Small intestine (tissue), 7 donors: ENCODE data around the gene SCYGR8. TPM values are rescaled to one million over a fixed set of nuclear protein-coding genes. Genes with fewer than 3 reads are reported as not detected.
"Not testable (repeated sequence)": the region's sequence is repeated elsewhere in the genome, so short reads cannot be mapped to it uniquely, and the experiment has no call there.

Source experiments
- DNase-seq, 2 donors: peaks; one replicate each; pipeline versions ENCODE4 v3.0.0 to v3.0.0-alpha.2; 2013
- FAIRE-seq: peaks from 2 replicates; lab custom pipeline; 2012; peaks lifted over from hg19 to GRCh38; lab: Jason Lieb, UNC
- H3K27ac ChIP-seq, 3 donors: one replicate each; pipeline ENCODE4 v1.5.1; 2013; ENCODE audit warnings: low read length in 2 of 3, mild to moderate bottlenecking in 2 of 3, control low read depth in 1 of 3, inconsistent platforms in 1 of 3, low read depth in 1 of 3, moderate library complexity in 1 of 3
- H3K27me3 ChIP-seq, 3 donors: one replicate each; pipeline ENCODE4 v1.6.1; 2013; ENCODE audit warnings: low read length in 3 of 3, inconsistent platforms in 1 of 3; ENCODE audit not compliant: control insufficient read depth in 3 of 3, insufficient read depth in 3 of 3
- H3K36me3 ChIP-seq, 3 donors: one replicate each; pipeline ENCODE4 v1.6.1; 2013; ENCODE audit warnings: low read length in 3 of 3, inconsistent platforms in 1 of 3, low read depth in 1 of 3, mild to moderate bottlenecking in 1 of 3, moderate library complexity in 1 of 3; ENCODE audit not compliant: control insufficient read depth in 3 of 3, insufficient read depth in 2 of 3
- H3K4me1 ChIP-seq, 3 donors: one replicate each; pipeline ENCODE4 v1.6.1; 2013; ENCODE audit warnings: low read length in 2 of 3, inconsistent platforms in 1 of 3, low read depth in 1 of 3, mild to moderate bottlenecking in 1 of 3, moderate library complexity in 1 of 3; ENCODE audit not compliant: control insufficient read depth in 3 of 3, insufficient read depth in 2 of 3
- H3K4me3 ChIP-seq, 3 donors: one replicate each; pipeline ENCODE4 v1.5.1; 2013; ENCODE audit warnings: low read length in 3 of 3, control low read depth in 1 of 3, inconsistent platforms in 1 of 3, low read depth in 1 of 3, mild to moderate bottlenecking in 1 of 3, moderate library complexity in 1 of 3
- H3K9me3 ChIP-seq, 2 donors: one replicate each; pipeline ENCODE4 v1.6.1; 2013; ENCODE audit warnings: low read depth in 1 of 2, low read length in 1 of 2; ENCODE audit not compliant: control insufficient read depth in 2 of 2, insufficient read depth in 1 of 2
- WGBS, 3 donors: extraction: QIAGEN DNeasy Blood & Tissue Kit; methylation state at CpG; one replicate each; pipeline ENCODE4 v1.1.7; 2013; 5-methylcytosine and 5-hydroxymethylcytosine counted together
- polyA plus RNA-seq, 4 donors: library from polyadenylated mRNA; stranded (reverse) in 3 of 4; unstranded in 1 of 4; fragments of 200-250 nt in 3 of 4; fragments of 120-200 nt in 1 of 4; gene quantifications; one replicate each; pipeline versions ENCODE4 v1.2.1 to v1.2.3, GENCODE V29; 2013
- donor health status: healthy with polysubstance abuse.
- donor health status: control.
- donor health status: control.
- donor health status: Bipolar disorder and iron deficiency.
- donor health status: healthy.

The SCYGR8 gene
- polyA plus RNA-seq, 4 donors: not detected

- Histone ChIP-seq H3K27me3 (no peaks in the 10 kb centered on the region), H3K4me3 (no peak overlapping the region), H3K4me1 (no peaks in the 10 kb centered on the region), H3K36me3 (no peaks in the 10 kb centered on the region), H3K9me3 (no peaks in the 10 kb centered on the region), H3K27ac (peak overlapping the region in 1 of 3 donors; percentile 60)
- peak; percentile 44 to 87 for DNase-seq
- no peak for FAIRE-seq
- WGBS, 3 donors: 48 to 59% (median 59%) methylated on average over 14 of the region's 14 CpGs
Measured at GRCh38 chr2:227739351-227739750, 6.3 kb upstream of the SCYGR8 start.

GRCh38 chr2:227740705-227741104, 5.0 kb upstream of the SCYGR8 start:
- FAIRE-seq, H3K4me3 ChIP-seq, H3K36me3 ChIP-seq, H3K27me3 ChIP-seq, H3K27ac ChIP-seq, H3K9me3 ChIP-seq, DNase-seq, H3K4me1 ChIP-seq: not testable (repeated sequence)
- WGBS, 3 donors: 67 to 88% (median 73%) methylated on average over 7 of the region's 7 CpGs

GRCh38 chr2:227748079-227748478, 2.4 kb downstream of the SCYGR8 start:
- DNase-seq (peak in 1 of 2 donors; percentile 21), FAIRE-seq (no peak)
- H3K36me3 ChIP-seq: no peaks in the 10 kb centered on the region
- no peak overlapping the region for H3K4me3 ChIP-seq
- peaks cover 0 to 3% of the 10 kb centered on the region in 2 donors for H3K9me3 ChIP-seq
- no peaks in the 10 kb centered on the region for H3K4me1 ChIP-seq
- no peak overlapping the region for H3K27ac ChIP-seq
- no peaks in the 10 kb centered on the region for H3K27me3 ChIP-seq
- WGBS, 3 donors: 76 to 90% (median 81%) methylated on average over 6 of the region's 6 CpGs

GRCh38 chr2:227756261-227756660, 10.6 kb downstream of the SCYGR8 start:
- FAIRE-seq, H3K4me3 ChIP-seq, H3K9me3 ChIP-seq, H3K27me3 ChIP-seq, H3K36me3 ChIP-seq, DNase-seq, H3K27ac ChIP-seq: not testable (repeated sequence)
- peaks cover 0 to 16% (median 2%) of the 10 kb centered on the region in 3 donors for H3K4me1 ChIP-seq
- 72 to 82% (median 74%) methylated on average over 4 of the region's 4 CpGs for WGBS, 3 donors

- WGBS, 3 donors: 52 to 68% (median 67%) methylated on average over 12 to 13 of the region's 13 CpGs
- no peak for FAIRE-seq
- H3K27ac ChIP-seq: peak overlapping the region in 2 of 3 donors; percentile 27 to 95
Measured at GRCh38 chr2:227759411-227760118, 13.9 kb downstream of the SCYGR8 start.

GRCh38 chr2:227761740-227762476, 16.2 kb downstream of the SCYGR8 start:
- Histone ChIP-seq H3K9me3 (no peaks in the 10 kb centered on the region), H3K36me3 (no peaks in the 10 kb centered on the region), H3K27ac (peak overlapping the region; percentile 73 to 95 (median 77)), H3K4me1 (peaks cover 0 to 30% (median 8%) of the 10 kb centered on the region in 3 donors), H3K4me3 (no peak overlapping the region), H3K27me3 (peaks cover 0 to 2% (median 0%) of the 10 kb centered on the region in 3 donors)
- FAIRE-seq: peak; percentile 89
- 12 to 56% (median 33%) methylated on average over 6 of the region's 6 CpGs for WGBS, 3 donors
- peak; percentile 89 to 94 for DNase-seq

More at GRCh38 chr2:227759411-227760118, 13.9 kb downstream of the SCYGR8 start:
- peaks cover 0 to 30% (median 8%) of the 10 kb centered on the region in 3 donors for H3K4me1 ChIP-seq
- DNase-seq: peak; percentile 50 to 79
- no peaks in the 10 kb centered on the region for H3K36me3 ChIP-seq
- H3K27me3 ChIP-seq: peaks cover 0 to 2% (median 0%) of the 10 kb centered on the region in 3 donors
- H3K4me3 ChIP-seq: no peak overlapping the region
- H3K9me3 ChIP-seq: peaks cover 0 to 5% of the 10 kb centered on the region in 2 donors

GRCh38 chr2:227765788-227766372, 20.2 kb downstream of the SCYGR8 start:
- Histone ChIP-seq H3K36me3 (no peaks in the 10 kb centered on the region), H3K4me3 (no peak overlapping the region), H3K9me3 (no peaks in the 10 kb centered on the region), H3K4me1 (peaks cover 0 to 18% (median 8%) of the 10 kb centered on the region in 3 donors), H3K27ac (peak overlapping the region in 2 of 3 donors; percentile 24 to 36), H3K27me3 (no peaks in the 10 kb centered on the region)
- DNase-seq (no peak), FAIRE-seq (no peak)
- 20 to 48% (median 34%) methylated on average over 4 of the region's 4 CpGs for WGBS, 3 donors

- H3K36me3 ChIP-seq: no peaks in the 10 kb centered on the region
- DNase-seq (peak; percentile 85 to 88), FAIRE-seq (no peak)
- H3K9me3 ChIP-seq: no peaks in the 10 kb centered on the region
- peaks cover 0 to 13% (median 5%) of the 10 kb centered on the region in 3 donors for H3K4me1 ChIP-seq
- H3K27ac ChIP-seq: peak overlapping the region in 1 of 3 donors; percentile 36
- H3K4me3 ChIP-seq: no peak overlapping the region
- WGBS, 3 donors: 11 to 20% (median 14%) methylated on average over 11 of the region's 11 CpGs
- H3K27me3 ChIP-seq: no peaks in the 10 kb centered on the region
Measured at GRCh38 chr2:227766373-227766883, 20.7 kb downstream of the SCYGR8 start.
